Activated CD4-positive, alpha-beta T cell treated with anti-CD3 and anti-CD28 coated beads for 36 hours (primary cell): Measurements from ENCODE around the gene RGS7BP. TPM values are rescaled to one million over a fixed set of nuclear protein-coding genes. Genes with fewer than 3 reads are reported as not detected.

Experiments used
- ATAC-seq: fragments of 200-7000 bp; cut with Tn5 transposase; one replicate; pipeline ENCODE4 v1.10.0; 2021; ENCODE audit warnings: mild to moderate bottlenecking, moderate library complexity
- CTCF ChIA-PET: fragments of 350-600 bp; sonication (Branson Sonifier 250); formaldehyde crosslinking; loops from one replicate; lab custom pipeline; 2021; ENCODE audit warnings: antibody characterized with exemption; lab: Charles Lee
- POLR2A ChIA-PET: fragments of 350-600 bp; sonication (Branson Sonifier 250); formaldehyde crosslinking; loops from one replicate; lab custom pipeline; 2021; ENCODE audit warnings: antibody characterized with exemption, inconsistent platforms; lab: Charles Lee
- DNase-seq: peaks from one replicate; pipeline ENCODE4 v3.0.0-alpha.2; 2020
- H3K27ac Mint-ChIP-seq: one replicate; pipeline ENCODE4 v1.8.0; 2021; ENCODE audit warnings: mixed read lengths
- H3K27me3 Mint-ChIP-seq: one replicate; pipeline ENCODE4 v1.8.0; 2021; ENCODE audit warnings: mixed read lengths
- H3K36me3 Mint-ChIP-seq: one replicate; pipeline ENCODE4 v1.8.0; 2021; ENCODE audit warnings: low read depth, mixed read lengths
- H3K4me1 Mint-ChIP-seq: one replicate; pipeline ENCODE4 v1.8.0; 2021; ENCODE audit warnings: mixed read lengths
- H3K4me3 Mint-ChIP-seq: one replicate; pipeline ENCODE4 v1.8.0; 2021; ENCODE audit warnings: mild to moderate bottlenecking, moderate library complexity, mixed read lengths
- H3K9me3 Mint-ChIP-seq: one replicate; pipeline ENCODE4 v1.8.0; 2021; ENCODE audit warnings: low read depth, mixed read lengths
- intact Hi-C, 2 experiments: fragments of 100-400 bp; cut with DNase I in 1 of 2; cut with micrococcal nuclease in 1 of 2; formaldehyde crosslinking; loops; one replicate each; pipeline versions ENCODE4 v1.14.2 to v1.15.1; 2022 to 2024; cut with DNase I, micrococcal nuclease
- total RNA-seq, 2 experiments: library from RNA; stranded (reverse); gene quantifications; one replicate each; pipeline ENCODE4 v1.2.3, GENCODE V29; 2021

RGS7BP gene
- total RNA-seq, 2 experiments from 2014 or later, result not detected

DNA sequence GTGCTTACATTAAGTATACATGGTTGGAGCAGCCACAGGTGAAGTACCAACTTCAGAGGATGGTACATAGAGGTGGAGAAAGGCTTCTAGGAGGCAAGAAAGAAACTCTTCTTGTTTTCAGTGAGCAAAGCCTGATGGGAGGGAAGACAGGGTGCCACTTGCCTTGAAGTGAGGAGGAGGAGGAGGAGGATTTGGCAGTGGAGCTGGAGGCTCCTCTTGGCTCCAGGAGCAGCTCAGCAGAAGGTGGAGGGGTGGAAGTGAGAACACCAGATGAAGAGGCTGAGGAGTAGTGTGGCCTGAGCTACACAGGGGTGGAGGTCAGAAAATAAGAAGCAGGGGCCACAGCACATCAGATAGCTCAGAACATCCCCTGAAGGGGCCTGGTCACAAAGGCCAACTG is 93.4 kb downstream of the RGS7BP start:
- Mint-ChIP-seq H3K36me3 (no peaks in the 10 kb centered on the region), H3K27me3 (peaks cover 7% of the 10 kb centered on the region), H3K27ac (no peak overlapping the region), H3K4me3 (no peak overlapping the region), H3K4me1 (no peaks in the 10 kb centered on the region), H3K9me3 (no peaks in the 10 kb centered on the region)
- intact Hi-C loops, result no loop called here
- ATAC-seq (no peak), DNase-seq (no peak)
- ChIA-PET POLR2A (no interaction called here), CTCF (no interaction called here)

DNA sequence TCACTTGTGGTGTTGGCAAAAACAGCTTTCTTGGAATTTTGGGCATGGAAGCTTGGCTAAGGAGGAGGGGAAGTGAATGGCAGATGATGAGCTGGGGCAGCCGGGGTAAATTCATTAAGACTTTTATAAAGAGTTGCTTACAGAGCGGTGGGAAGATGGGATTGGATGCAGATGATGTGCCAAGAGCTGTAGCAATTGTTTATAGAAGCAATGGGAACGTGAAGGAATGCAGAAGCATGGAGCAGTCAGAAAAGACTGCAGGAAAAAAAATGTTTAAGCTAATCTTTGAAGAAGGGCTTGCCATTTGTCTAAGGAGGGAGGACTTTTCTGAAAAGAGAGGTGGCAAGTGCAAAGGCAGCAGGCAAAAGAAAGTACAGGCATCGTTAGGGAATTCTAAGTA is 97.9 kb downstream of the RGS7BP start:
- Mint-ChIP-seq H3K36me3 (no peaks in the 10 kb centered on the region), H3K27ac (no peak overlapping the region), H3K9me3 (no peaks in the 10 kb centered on the region), H3K4me3 (no peak overlapping the region), H3K27me3 (peaks cover 9% of the 10 kb centered on the region), H3K4me1 (no peaks in the 10 kb centered on the region)
- intact Hi-C loops, result no loop called here
- ChIA-PET CTCF (interaction anchor here (1.2 kb wide), 1 partner anchor 9 kb away, joined by 3 read pairs; no protein-coding TSS in a partner anchor), POLR2A (no interaction called here)
- DNase-seq (no peak), ATAC-seq (no peak)

DNA sequence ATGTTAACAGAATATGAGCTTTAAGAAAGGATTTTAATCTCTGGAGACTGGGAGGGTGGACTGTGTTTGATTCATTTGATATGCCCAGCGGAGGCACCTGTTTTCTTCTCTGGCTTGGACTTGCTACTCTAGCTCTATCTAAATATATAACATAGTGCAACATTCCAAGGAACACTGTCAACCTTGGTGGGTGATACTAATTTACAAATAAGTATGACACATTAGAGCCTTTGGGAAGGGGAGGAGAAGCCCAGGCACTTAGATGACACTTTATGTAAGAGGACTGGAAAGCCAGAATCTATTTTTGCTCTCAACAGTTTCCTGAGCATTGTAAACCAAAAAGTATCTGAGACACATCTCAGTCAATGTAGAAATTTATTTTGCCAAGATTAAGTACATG is 101.1 kb downstream of the RGS7BP start:
- no peak overlapping the region for H3K4me3 Mint-ChIP-seq
- H3K27ac Mint-ChIP-seq, result no peak overlapping the region
- H3K36me3 Mint-ChIP-seq, result no peaks in the 10 kb centered on the region
- ATAC-seq, result no peak
- no peaks in the 10 kb centered on the region for H3K4me1 Mint-ChIP-seq
- peaks cover 13% of the 10 kb centered on the region for H3K27me3 Mint-ChIP-seq
- H3K9me3 Mint-ChIP-seq, result no peaks in the 10 kb centered on the region
- DNase-seq, result no peak
- intact Hi-C loops, result no loop called here
- ChIA-PET POLR2A (no interaction called here), CTCF (interaction anchor here (0.6 kb wide), 1 partner anchor 180 kb away, joined by 3 read pairs; no protein-coding TSS in a partner anchor)

DNA sequence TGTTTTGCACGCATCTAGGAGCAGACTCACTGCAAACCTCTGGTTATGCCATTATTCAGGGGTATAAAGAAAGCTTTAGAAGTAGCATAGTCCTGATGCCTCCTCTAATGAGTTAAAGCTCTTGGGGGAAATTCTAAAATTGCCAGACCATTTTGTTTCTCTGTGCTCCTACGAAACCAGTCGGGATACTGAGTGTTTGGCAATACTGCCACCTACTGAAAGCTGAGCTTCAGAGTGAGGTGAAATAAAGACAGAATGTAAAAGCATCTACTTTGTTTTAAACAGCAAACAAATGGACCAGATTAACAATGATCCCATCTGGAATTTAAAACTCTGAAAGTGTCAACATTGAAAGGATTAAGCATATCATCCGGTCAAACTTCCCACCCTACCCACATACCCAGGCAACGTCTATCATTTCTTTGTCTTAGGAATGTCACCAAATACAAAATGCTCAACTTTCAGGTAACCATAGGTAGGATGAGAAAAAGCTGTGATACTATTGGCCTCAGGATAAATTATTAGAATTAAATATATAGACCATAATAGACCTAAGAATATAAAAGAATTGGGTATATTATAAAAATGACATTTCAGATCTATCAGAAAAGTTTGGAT is 106.6 kb downstream of the RGS7BP start:
- ATAC-seq (no peak), DNase-seq (peak; percentile 38)
- ChIA-PET CTCF (interaction anchor here (0.6 to 5.3 kb wide), 7 partner anchors 9 to 383 kb away, joined by 3 to 35 read pairs (median 3); no protein-coding TSS in a partner anchor), POLR2A (no interaction called here)
- no peaks in the 10 kb centered on the region for H3K9me3 Mint-ChIP-seq
- H3K36me3 Mint-ChIP-seq, result no peaks in the 10 kb centered on the region
- H3K27ac Mint-ChIP-seq, result no peak overlapping the region
- intact Hi-C loops, result loop anchor here (1.0 to 5.0 kb wide), 4 partner anchors 383 to 1212 kb away; no protein-coding TSS in a partner anchor
- no peaks in the 10 kb centered on the region for H3K4me1 Mint-ChIP-seq
- H3K27me3 Mint-ChIP-seq, result peaks cover 19% of the 10 kb centered on the region
- no peak overlapping the region for H3K4me3 Mint-ChIP-seq

DNA sequence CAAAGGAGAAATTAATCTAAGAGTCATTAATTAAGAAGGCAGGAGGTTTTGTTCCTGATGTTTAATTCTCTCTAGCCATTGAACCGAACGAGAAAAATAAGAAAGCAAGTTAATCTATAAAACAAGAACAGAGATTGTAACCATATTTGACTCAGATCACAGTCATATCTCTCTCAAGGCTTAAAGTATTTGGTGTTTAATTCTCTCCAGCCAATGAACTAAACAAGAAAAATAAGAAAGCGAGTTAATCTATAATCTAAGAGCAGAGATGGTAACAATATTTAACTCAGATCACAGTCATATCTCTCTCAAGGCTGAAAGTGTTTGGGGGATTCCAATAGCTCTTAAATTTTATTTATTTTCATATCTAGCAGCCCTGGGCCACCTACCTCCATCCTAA is 110.1 kb downstream of the RGS7BP start:
- CTCF ChIA-PET, result no interaction called here
- no peak for DNase-seq
- intact Hi-C loops, result no loop called here

DNA sequence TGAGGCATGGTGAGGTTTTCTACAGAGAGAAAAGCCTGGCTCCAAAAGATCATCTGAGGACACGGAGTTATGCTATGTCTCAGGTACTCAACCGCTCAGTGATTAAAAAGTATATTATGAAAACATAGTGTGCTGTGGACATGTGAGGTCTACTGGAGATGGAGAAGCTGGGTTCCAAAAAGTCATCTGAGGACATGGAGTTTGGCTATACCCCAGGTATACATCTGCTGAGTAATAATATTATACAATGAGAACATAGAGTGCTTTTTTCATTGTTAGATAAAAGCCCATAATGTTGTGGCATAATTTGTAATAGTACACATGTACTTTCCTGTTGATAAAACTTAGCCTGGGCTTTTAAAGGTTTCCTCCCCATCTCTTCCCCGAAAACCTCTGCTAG is 113.8 kb downstream of the RGS7BP start:
- intact Hi-C loops, result no loop called here
- H3K36me3 Mint-ChIP-seq, result no peaks in the 10 kb centered on the region
- POLR2A ChIA-PET, result no interaction called here
- no peaks in the 10 kb centered on the region for H3K9me3 Mint-ChIP-seq
- H3K4me1 Mint-ChIP-seq, result no peaks in the 10 kb centered on the region
- H3K4me3 Mint-ChIP-seq, result no peak overlapping the region
- H3K27ac Mint-ChIP-seq, result no peak overlapping the region
- peaks cover 28% of the 10 kb centered on the region for H3K27me3 Mint-ChIP-seq
- ATAC-seq (no peak), DNase-seq (no peak)
- CTCF ChIA-PET, result interaction anchor here (1.2 to 1.6 kb wide), 2 partner anchors 9 to 16 kb away, joined by 4 read pairs; no protein-coding TSS in a partner anchor

More for the DNA sequence above, 110.1 kb downstream of the RGS7BP start:
- Mint-ChIP-seq H3K27ac (no peak overlapping the region), H3K9me3 (no peaks in the 10 kb centered on the region), H3K4me1 (no peaks in the 10 kb centered on the region), H3K4me3 (no peak overlapping the region), H3K36me3 (no peaks in the 10 kb centered on the region), H3K27me3 (peaks cover 16% of the 10 kb centered on the region)
- POLR2A ChIA-PET, result no interaction called here
- no peak for ATAC-seq

DNA sequence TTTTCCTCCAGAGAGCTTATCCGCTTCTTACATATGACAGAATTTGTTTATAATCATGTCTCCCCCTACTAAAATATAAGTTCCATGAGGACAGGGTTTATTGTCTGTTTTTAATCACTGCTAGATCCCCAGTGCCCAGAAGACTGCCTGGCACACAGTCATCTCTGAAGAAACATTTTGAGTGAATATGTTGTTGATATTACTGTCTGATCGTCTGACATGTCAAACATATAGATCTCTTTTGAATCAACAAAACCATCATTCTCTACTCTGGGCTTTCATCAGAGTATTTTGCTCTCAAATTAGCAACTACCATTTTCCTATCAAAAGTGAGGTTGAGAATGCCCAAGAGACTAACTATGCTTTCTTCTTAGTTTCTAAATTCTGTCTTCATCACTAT is 117.2 kb downstream of the RGS7BP start:
- Mint-ChIP-seq H3K27me3 (peaks cover 41% of the 10 kb centered on the region), H3K4me1 (no peaks in the 10 kb centered on the region), H3K9me3 (no peaks in the 10 kb centered on the region), H3K4me3 (no peak overlapping the region), H3K27ac (no peak overlapping the region), H3K36me3 (no peaks in the 10 kb centered on the region)
- no peak for DNase-seq
- ChIA-PET CTCF (no interaction called here), POLR2A (no interaction called here)
- intact Hi-C loops, result no loop called here
- ATAC-seq, result no peak

DNA sequence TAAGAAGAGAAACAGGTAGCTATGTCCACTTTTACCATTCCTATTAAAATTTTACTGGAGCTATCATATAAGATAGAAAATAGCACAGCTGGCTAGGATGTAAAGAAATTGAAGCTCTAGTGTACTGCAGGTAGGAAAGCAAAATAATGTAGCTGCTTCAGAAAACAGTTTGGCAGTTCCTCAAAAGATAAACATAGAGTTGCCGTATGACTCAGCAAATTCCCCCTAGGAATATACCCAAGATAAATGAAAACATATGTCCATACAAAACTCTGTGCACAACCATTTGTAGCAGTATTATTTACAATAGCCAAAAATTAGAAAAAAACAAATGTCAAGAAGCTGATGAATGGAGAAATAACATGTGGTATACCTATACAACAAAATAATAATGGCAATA is 119.9 kb downstream of the RGS7BP start:
- DNase-seq (no peak), ATAC-seq (no peak)
- Mint-ChIP-seq H3K4me3 (no peak overlapping the region), H3K27me3 (peaks cover 41% of the 10 kb centered on the region), H3K9me3 (no peaks in the 10 kb centered on the region), H3K4me1 (no peaks in the 10 kb centered on the region), H3K27ac (no peak overlapping the region), H3K36me3 (no peaks in the 10 kb centered on the region)
- ChIA-PET POLR2A (no interaction called here), CTCF (interaction anchor here (0.6 to 1.4 kb wide), 3 partner anchors 10 to 853 kb away, joined by 3 to 5 read pairs (median 3); no protein-coding TSS in a partner anchor)
- intact Hi-C loops, result no loop called here

DNA sequence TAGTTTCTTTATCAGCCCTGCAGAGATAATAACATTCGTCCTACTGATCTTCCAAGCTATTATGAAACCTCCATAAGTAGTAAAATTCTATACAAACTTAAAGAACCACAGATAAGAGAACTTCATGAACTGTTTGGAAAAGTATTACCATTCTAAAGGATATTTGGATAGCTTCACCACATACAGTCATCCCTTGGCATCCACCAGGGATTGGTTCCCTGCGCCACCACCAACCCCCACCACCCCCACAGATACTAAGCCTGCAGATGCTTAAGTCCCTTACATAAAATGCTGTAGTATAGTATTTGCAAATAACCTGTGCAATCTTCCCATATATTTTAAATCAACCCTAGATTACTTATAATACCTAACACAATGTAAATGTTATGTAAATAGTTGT is 123.1 kb downstream of the RGS7BP start:
- H3K4me3 Mint-ChIP-seq, result no peak overlapping the region
- ChIA-PET POLR2A (no interaction called here), CTCF (interaction anchor here (1.2 kb wide), 1 partner anchor 155 kb away, joined by 5 read pairs; no protein-coding TSS in a partner anchor)

DNA sequence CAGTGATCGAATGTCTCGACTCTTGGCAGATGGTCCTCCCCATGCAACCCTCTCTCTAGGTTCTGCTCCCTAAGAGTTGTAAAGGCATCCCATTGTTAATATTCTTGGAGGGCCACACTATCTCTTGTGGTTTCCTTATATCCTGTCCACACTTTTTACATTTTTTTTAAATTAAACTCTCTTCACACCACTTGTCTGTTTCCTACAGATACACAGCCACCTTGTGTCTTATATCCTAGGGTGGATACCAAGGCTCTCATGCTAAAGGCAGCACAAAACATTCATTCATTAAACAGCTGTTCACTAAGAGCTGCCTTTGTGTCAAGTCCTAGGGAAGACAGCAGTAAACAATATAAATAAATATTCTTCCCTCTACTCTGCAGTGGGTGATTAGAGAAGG is 124.0 kb downstream of the RGS7BP start:
- intact Hi-C loops, result no loop called here
- Mint-ChIP-seq H3K9me3 (no peaks in the 10 kb centered on the region), H3K36me3 (no peaks in the 10 kb centered on the region), H3K27me3 (peaks cover 19% of the 10 kb centered on the region), H3K27ac (no peak overlapping the region), H3K4me3 (no peak overlapping the region), H3K4me1 (no peaks in the 10 kb centered on the region)
- CTCF ChIA-PET, result interaction anchor here (0.6 to 1.2 kb wide), 2 partner anchors 18 to 30 kb away, joined by 3 read pairs; no protein-coding TSS in a partner anchor
- POLR2A ChIA-PET, result no interaction called here
- DNase-seq (no peak), ATAC-seq (no peak)

More for the DNA sequence above, 123.1 kb downstream of the RGS7BP start:
- H3K36me3 Mint-ChIP-seq, result no peaks in the 10 kb centered on the region
- no peak overlapping the region for H3K27ac Mint-ChIP-seq
- ATAC-seq (no peak), DNase-seq (no peak)
- H3K4me1 Mint-ChIP-seq, result no peaks in the 10 kb centered on the region
- peaks cover 25% of the 10 kb centered on the region for H3K27me3 Mint-ChIP-seq
- no peaks in the 10 kb centered on the region for H3K9me3 Mint-ChIP-seq
- intact Hi-C loops, result no loop called here

DNA sequence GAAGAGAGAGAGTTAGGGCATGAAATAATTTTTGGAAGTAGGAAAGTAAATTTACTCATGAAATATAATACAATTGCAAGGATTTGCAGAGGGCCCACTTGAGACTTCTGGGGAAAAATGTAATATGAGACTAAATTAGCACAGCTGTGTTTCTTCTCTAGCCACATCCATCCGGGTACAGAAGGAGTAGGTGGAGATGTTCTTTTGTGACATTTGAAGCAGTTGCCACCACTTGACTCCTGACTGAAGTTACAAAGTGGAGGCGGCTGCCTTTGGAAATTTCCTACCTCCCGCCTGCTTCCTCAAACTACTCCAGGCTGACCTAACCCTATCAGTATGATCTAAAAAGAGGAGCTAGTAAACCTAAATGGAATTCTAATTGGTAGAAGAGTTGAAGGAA is 126.4 kb downstream of the RGS7BP start:
- no peak overlapping the region for H3K4me3 Mint-ChIP-seq
- no peaks in the 10 kb centered on the region for H3K9me3 Mint-ChIP-seq
- intact Hi-C loops, result no loop called here
- ATAC-seq (no peak), DNase-seq (no peak)
- peaks cover 15% of the 10 kb centered on the region for H3K27me3 Mint-ChIP-seq
- H3K27ac Mint-ChIP-seq, result no peak overlapping the region
- CTCF ChIA-PET, result interaction anchor here (0.9 to 1.1 kb wide), 2 partner anchors 22 to 154 kb away, joined by 3 to 5 read pairs; no protein-coding TSS in a partner anchor
- peaks cover 3% of the 10 kb centered on the region for H3K4me1 Mint-ChIP-seq
- POLR2A ChIA-PET, result no interaction called here
- no peaks in the 10 kb centered on the region for H3K36me3 Mint-ChIP-seq
